ENCODE results near the gene CHERP.

CHERP gene

GRCh38 chr19:16566702-16567101 lies 24.5 kb upstream of the CHERP start:
- TF ChIP-seq CTCF (IDR thresholded peaks at IDR 0.05; ENCODE audit: poor library complexity, severe bottlenecking): no peak
- Histone ChIP-seq H3K4me1 (ENCODE audit: insufficient read depth, poor library complexity, severe bottlenecking) (peaks cover 11% of the 10 kb centered on the region), H3K36me3 (ENCODE audit: low read depth) (peaks cover 86% of the 10 kb centered on the region), H3K4me3 (ENCODE audit: severe bottlenecking) (no peak overlapping the region), H3K27me3 (ENCODE audit: insufficient read depth, poor library complexity, severe bottlenecking) (no peaks in the 10 kb centered on the region), H3K9me3 (ENCODE audit: severe bottlenecking) (no peaks in the 10 kb centered on the region), H3K27ac (ENCODE audit: poor library complexity, severe bottlenecking) (no peak overlapping the region)
- no peak for ATAC-seq (ENCODE audit: low read depth)
- no peak for DNase-seq (ENCODE audit: low spot score)

- Histone ChIP-seq H3K27me3 (ENCODE audit: insufficient read depth, poor library complexity, severe bottlenecking) (no peaks in the 10 kb centered on the region), H3K36me3 (ENCODE audit: low read depth) (peaks cover 92% of the 10 kb centered on the region), H3K4me1 (ENCODE audit: insufficient read depth, poor library complexity, severe bottlenecking) (peaks cover 11% of the 10 kb centered on the region), H3K9me3 (ENCODE audit: severe bottlenecking) (no peaks in the 10 kb centered on the region), H3K4me3 (ENCODE audit: severe bottlenecking) (no peak overlapping the region), H3K27ac (ENCODE audit: poor library complexity, severe bottlenecking) (no peak overlapping the region)
- DNase-seq (ENCODE audit: low spot score) (no peak), ATAC-seq (ENCODE audit: low read depth) (no peak)
- TF ChIP-seq CTCF (IDR thresholded peaks at IDR 0.05; ENCODE audit: poor library complexity, severe bottlenecking): no peak
These were observed 23.9 kb upstream of the CHERP start for GRCh38 chr19:16566161-16566560.

- Histone ChIP-seq H3K27me3 (ENCODE audit: insufficient read depth, poor library complexity, severe bottlenecking) (no peaks in the 10 kb centered on the region), H3K36me3 (ENCODE audit: low read depth) (peaks cover 90% of the 10 kb centered on the region), H3K4me1 (ENCODE audit: insufficient read depth, poor library complexity, severe bottlenecking) (peaks cover 11% of the 10 kb centered on the region), H3K27ac (ENCODE audit: poor library complexity, severe bottlenecking) (no peak overlapping the region), H3K4me3 (ENCODE audit: severe bottlenecking) (no peak overlapping the region), H3K9me3 (ENCODE audit: severe bottlenecking) (no peaks in the 10 kb centered on the region)
- DNase-seq (ENCODE audit: low spot score) (no peak), ATAC-seq (ENCODE audit: low read depth) (no peak)
- TF ChIP-seq CTCF (IDR thresholded peaks at IDR 0.05; ENCODE audit: poor library complexity, severe bottlenecking): no peak
These were observed 22.6 kb upstream of the CHERP start for GRCh38 chr19:16564842-16565241.

- peaks cover 88% of the 10 kb centered on the region for H3K36me3 ChIP-seq (ENCODE audit: low read depth)
- no peak overlapping the region for H3K27ac ChIP-seq (ENCODE audit: poor library complexity, severe bottlenecking)
- no peak for ATAC-seq (ENCODE audit: low read depth)
These were observed 20.4 kb upstream of the CHERP start for GRCh38 chr19:16562608-16563025.

More at GRCh38 chr19:16562608-16563025, 20.4 kb upstream of the CHERP start:
- H3K27me3 ChIP-seq (ENCODE audit: insufficient read depth, poor library complexity, severe bottlenecking): no peaks in the 10 kb centered on the region
- H3K9me3 ChIP-seq (ENCODE audit: severe bottlenecking): no peaks in the 10 kb centered on the region
- DNase-seq (ENCODE audit: low spot score): no peak
- no peaks in the 10 kb centered on the region for H3K4me1 ChIP-seq (ENCODE audit: insufficient read depth, poor library complexity, severe bottlenecking)
- no peak for TF ChIP-seq CTCF (IDR thresholded peaks at IDR 0.05; ENCODE audit: poor library complexity, severe bottlenecking)
- no peak overlapping the region for H3K4me3 ChIP-seq (ENCODE audit: severe bottlenecking)

Measured in RWPE2 (cell line).